PC-9 (cell line): ENCODE results near the gene KCNMB1.

ENCODE experiments used
- EZH2 ChIP-seq: fragments of 200-600 bp; sonication (generic); IDR thresholded peaks from 2 replicates; pipeline ENCODE4 v1.8.0; 2017; ENCODE audit warnings: antibody characterized with exemption, low read depth
- TF ChIP-seq, protein P1 (sequence below): fragments of 200-600 bp; sonication (generic); conservative IDR thresholded peaks from 2 replicates; pipeline ENCODE4 v1.6.1; 2017; ENCODE audit warnings: mixed run types, antibody characterized with exemption, mild to moderate bottlenecking, moderate library complexity

GRCh38 chr5:170375283-170375682 lies 13.9 kb downstream of the KCNMB1 start:
- TF ChIP-seq, protein P1, sequence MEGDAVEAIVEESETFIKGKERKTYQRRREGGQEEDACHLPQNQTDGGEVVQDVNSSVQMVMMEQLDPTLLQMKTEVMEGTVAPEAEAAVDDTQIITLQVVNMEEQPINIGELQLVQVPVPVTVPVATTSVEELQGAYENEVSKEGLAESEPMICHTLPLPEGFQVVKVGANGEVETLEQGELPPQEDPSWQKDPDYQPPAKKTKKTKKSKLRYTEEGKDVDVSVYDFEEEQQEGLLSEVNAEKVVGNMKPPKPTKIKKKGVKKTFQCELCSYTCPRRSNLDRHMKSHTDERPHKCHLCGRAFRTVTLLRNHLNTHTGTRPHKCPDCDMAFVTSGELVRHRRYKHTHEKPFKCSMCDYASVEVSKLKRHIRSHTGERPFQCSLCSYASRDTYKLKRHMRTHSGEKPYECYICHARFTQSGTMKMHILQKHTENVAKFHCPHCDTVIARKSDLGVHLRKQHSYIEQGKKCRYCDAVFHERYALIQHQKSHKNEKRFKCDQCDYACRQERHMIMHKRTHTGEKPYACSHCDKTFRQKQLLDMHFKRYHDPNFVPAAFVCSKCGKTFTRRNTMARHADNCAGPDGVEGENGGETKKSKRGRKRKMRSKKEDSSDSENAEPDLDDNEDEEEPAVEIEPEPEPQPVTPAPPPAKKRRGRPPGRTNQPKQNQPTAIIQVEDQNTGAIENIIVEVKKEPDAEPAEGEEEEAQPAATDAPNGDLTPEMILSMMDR: no peak
- no peak for TF ChIP-seq EZH2
